ENCODE results near the gene CROCC.

The CROCC gene

DNA sequence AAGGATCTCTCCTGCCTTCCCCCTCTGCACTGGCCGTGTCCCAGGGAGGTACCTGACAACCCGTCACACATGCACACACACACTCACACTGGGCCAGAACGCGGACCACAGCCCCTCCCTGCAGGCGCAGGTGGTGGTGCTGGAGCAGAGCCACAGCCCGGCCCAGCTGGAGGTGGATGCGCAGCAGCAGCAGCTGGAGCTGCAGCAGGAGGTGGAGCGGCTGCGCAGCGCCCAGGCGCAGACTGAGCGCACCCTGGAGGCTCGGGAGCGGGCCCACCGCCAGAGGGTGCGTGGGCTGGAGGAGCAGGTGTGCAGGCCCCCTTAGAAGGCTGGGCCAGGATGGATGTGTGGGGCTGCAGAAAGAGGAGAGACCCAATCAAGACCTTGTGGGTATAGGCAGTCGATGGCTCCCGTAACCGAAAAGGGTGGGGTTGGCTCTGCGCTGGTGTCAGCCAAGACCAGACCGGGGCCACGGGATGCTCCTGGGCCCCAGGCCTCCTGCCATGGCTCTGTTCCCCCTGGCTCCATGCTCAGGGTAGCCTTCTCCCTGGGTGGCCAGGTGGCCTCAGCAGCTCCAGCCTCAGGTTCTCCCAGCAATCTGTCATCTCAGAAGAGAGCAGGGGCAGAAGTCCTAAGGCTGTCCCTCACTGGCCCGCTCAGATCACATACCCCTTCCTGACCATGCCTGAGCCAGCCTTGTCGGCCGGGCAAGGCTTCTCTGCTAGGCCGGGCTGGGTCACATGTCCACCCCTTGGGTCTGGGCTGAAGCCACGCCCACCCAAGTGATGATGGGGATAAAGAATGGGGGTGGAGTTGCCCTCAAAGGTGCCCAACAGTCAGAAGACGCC, 49.8 kb downstream of the CROCC start:
- DNase-seq: no peak

DNA sequence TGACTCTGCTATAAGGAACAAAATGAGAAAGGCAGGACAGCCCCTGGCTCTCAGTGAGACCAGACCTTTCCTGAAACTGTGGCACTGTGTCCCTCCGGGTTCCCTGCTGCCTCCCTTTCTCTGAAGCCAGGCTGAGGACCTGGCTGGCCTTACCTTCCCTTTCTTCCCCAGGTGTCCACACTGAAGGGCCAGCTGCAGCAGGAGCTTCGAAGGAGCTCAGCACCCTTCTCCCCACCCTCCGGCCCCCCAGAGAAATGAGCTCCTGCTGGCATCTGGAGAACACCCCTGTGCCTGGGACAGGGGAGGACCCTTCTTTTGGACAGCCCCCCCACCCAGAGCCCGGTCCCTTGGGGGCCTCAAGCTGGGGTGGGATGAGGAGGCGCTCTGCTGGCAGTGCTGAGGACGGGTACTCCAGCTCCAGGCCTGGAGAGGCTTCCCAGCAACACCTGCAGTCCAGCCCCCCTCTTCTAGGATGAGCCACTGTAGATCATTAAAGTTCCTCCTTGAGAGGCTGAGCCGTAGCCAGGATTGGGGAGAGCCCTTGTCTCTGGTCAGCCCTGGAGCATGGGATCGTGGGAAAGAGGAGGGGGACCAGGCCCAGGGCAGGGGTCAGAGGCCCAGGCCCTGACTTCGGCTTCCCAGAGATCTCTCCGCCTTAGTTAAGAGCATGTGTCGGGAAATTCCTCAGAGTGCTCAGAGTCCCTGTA, 50.6 kb downstream of the CROCC start:
- no peak for DNase-seq

DNA sequence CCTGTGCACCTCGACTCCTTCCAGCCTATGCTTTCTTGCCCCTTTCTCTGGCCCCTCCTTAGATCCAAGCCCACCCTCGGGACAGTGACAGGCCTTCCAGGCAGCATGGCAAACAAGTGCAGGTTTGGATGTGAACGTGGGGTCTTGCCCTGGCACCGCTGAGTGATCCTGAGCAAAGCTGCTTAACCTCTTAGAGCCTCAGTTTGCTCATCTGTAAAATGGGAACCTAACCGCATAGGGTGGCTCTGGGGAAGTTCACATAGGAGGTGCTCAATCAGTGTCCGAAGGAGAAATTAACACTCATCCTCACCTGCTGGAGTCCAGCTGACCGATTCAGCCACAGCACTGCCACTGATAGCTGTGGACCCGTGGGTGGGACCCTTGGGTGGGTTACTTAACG, 51.5 kb downstream of the CROCC start:
- DNase-seq: no peak

GRCh38 chr1:16975211-16975610, 53.5 kb downstream of the CROCC start:
- DNase-seq: no peak

DNA sequence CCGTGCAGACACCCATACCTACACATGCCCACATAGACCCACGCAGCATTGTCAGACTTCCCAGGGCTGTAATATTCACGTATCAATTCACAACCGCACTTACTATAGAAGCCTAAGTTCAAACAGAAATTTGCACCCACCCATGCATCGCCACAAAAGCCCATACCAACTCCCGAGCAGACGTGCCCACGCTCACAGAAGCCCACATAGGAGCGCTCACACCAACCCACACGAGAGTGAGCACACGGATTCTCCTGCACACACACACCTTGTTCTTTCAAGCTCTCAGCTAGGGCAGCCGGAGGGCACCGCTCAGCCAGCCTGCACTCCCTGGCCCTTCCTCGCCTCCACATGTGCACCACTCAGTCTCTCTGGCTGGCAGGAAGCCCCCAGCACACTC, 54.1 kb downstream of the CROCC start:
- DNase-seq: no peak

DNA sequence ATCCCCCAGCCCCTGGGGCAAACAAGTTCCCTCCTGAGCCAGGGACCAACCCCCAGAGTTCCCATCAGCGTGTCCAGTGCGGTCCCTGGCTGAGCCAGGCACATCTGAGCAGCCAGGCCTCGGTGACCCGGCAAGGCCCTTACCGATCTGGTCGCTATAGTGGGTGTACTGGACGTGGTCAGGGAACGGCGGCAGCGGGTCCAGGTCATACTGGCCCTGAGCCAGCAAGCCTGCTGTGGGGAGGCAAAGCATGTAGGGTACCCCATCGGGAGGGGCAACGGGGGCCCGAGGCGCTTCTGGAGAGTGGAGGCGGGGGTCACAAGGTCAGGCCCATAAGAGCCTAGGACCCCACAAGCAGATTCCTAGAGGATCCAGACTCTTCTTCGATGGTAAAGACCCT, 55.2 kb downstream of the CROCC start:
- DNase-seq: no peak

DNA sequence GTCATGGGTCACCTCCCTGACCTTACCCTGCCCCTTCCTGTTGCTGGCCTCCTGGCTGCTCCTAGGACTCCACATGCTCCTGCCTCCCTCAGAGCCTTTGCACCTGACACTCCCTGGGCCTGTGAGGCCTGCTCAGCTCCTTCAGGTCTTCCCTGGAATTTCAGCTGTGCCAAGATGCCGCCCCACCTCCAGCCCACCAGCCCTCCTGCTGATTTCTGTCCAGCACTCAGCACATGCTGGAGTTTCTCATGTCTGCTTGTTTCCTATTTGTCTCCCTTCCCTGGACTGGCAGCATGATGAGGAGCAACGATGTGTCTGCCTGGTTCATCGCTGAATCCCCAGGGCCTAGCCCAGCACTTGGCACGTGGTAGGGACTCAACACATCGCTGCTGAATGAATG, 55.6 kb downstream of the CROCC start:
- no peak for DNase-seq

- DNase-seq: no peak
Observed at GRCh38 chr1:16978139-16978538, 56.4 kb downstream of the CROCC start.

GRCh38 chr1:16978567-16979474, 57.1 kb downstream of the CROCC start:
- DNase-seq: no peak

DNA sequence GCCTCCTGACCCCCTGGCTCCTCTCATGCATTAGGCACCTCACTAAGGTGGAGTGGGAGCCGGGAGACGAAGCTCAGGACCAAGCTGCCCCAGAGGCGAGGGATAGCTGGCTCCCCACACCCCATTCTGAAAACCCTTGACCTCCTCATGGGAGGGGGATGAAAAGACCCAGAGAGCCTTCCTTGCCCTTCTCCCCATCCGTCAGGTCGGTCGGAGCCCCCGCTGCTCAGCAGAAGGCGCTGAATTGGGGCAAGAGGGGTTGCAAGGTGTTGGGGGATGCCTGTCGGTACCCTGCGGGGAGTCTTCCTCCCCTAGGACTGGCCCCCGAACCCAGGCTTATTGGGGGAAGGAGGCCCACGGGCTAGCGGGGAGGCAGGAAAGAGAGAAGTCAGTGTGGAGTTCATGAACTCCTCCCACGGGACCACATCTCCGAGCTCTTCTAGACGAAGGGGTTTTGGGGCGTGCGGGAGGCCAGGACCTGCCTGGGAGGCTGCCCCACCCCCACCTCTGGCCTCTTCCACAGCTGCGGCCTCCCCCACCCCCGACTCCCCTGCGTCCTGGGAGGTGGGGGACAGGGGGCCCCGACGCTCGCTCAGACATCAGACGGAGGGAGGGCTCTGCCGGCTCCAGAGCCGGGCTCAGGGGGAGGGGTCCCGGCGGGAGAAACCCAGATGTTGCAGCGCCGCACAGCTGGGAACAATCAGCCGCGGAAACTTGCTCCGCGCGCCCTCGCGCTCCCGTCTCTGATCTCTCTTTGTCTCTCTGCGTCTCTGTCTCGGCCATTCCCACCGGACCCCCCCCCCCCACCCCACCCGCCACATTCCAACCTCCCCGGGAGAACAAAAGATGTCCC, 58.0 kb downstream of the CROCC start:
- no peak for DNase-seq

GRCh38 chr1:16980473-16981268, 58.9 kb downstream of the CROCC start, which contains the start of gene MFAP2:
TSS of gene MFAP2 (minus strand) at chr1:16980620. CDS start at chr1:16978273, 2,347 bp downstream.
- no peak for DNase-seq

- no peak for DNase-seq
Observed at GRCh38 chr1:16981269-16981849, 59.6 kb downstream of the CROCC start.

- DNase-seq: no peak
Observed at GRCh38 chr1:16982902-16983301, 61.2 kb downstream of the CROCC start.

GRCh38 chr1:16983649-16984048, 61.9 kb downstream of the CROCC start:
- DNase-seq: no peak

DNA sequence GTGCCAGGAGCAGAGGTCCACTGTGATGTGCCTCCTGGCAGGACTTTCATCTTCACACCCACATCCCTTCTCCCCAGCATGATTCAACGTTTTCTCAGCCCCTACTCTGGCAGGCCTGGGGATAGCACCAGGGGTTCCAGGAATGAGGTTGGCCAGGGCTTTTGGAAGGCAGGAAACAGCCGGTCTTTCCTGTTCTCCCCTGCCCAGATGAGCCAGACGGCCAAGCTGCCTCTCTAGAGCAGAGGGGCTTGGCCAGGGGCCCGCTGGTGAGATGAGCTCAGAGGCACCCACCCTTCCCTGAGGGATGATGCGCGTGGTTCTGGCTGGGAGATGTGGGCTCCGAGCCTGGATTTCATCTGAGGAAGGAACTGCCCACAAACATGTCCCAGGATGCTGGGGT, 63.0 kb downstream of the CROCC start:
- no peak for DNase-seq

DNA sequence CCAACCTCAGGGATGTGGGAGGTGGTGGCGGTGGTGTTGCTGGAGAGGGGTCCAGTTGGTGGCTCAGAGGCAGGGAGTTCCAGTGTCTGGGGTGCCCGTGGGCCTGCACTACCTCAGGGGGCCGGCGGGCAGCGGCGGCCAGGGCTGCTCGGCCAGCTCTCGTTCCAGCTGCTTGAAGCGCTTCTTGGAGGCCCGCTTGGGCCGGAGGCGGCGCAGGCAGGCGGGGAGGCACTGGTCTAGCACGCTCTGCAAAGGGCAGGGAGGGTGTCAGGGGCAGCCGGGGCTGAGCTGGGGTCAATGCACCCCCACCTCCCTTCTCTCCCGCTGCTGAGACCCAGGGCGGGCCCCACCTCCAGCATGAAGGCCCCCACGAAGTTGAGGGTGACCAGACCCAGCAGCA, 64.4 kb downstream of the CROCC start:
- DNase-seq: no peak

DNA sequence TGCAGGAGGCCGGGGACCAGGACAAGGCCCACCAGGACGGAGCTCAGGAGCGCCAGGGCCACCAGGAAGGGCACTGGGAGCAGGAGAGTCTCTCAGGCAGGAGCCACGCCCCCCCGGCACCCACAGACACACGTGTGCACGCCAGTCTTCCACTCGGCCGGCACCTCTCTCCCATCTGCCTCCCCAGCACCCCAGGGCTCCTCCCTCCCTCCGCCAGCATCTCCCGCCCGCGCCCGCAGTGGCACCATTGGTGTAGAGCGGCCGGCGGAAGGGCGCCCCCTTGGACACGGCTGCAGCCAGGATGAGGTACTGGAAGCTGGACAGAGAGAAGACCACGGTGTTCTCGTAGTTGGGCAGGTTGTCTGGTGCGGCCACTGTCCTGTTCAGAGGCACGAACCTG, 64.8 kb downstream of the CROCC start:
- no peak for DNase-seq

DNA sequence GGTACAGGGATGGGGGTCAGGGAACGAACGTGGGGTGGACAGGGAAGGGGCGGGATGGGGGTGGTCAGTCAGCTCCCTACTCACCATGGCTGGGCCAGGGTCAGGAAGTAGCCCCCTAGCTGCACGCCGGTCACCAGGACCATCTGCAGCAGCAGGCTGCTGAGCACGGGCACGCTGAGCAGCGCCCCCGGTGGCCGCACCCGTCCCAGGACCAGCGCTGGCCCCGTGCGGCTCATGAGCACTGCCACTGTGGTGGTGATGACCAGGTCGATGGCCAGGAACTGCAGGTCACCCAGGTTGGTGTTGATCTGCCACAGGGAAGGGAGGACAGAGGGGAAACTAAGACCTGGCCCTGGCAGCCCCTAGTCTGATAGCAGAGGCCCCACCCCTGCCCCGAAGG, 65.2 kb downstream of the CROCC start:
- DNase-seq: no peak

- no peak for DNase-seq
Observed at GRCh38 chr1:16988210-16988609, 66.5 kb downstream of the CROCC start.

- no peak for DNase-seq
Observed at GRCh38 chr1:16989676-16990391, 68.1 kb downstream of the CROCC start.

All from cerebellar nuclear complex (tissue), 1 donor.